IMR-90 (cell line): Measurements from ENCODE around the gene SYNRG. TPM values are rescaled to one million over a fixed set of nuclear protein-coding genes. Genes with fewer than 3 reads are reported as not detected.

ENCODE experiments used
- ATAC-seq: fragments of 200-7000 bp; cut with Tn5 transposase; 2 replicates; pipeline ENCODE4 v1.9.1; 2020; ENCODE audit warnings: low read depth, mild to moderate bottlenecking, moderate library complexity
- Bru-seq: library from RNA; stranded (reverse); fragments of 400-500 nt; gene quantifications from one replicate; lab custom pipeline; 2021; lab: Mats Ljungman, UMichigan
- BruChase-seq, 2 experiments: library from RNA; stranded (reverse); fragments of 400-500 nt; gene quantifications; one replicate each; lab custom pipeline; 2021; lab: Mats Ljungman, UMichigan
- BruUV-seq: library from RNA; stranded (reverse); fragments of 400-500 nt; replicated peaks from 2 replicates; lab custom pipeline; 2021; lab: Mats Ljungman, UMichigan
- CTCF ChIA-PET: fragments of 300-600 bp; formaldehyde crosslinking; extraction: SDS; loops from one replicate; lab custom pipeline; 2021; ENCODE audit warnings: antibody characterized with exemption; lab: Yijun Ruan, JAX
- POLR2A ChIA-PET: fragments of 300-600 bp; sonication (Branson Sonifier 250); formaldehyde crosslinking; loops from one replicate; lab custom pipeline; 2022; ENCODE audit warnings: antibody characterized with exemption; ENCODE audit not compliant: unreplicated experiment; lab: Charles Lee
- DNase-seq: peaks from one replicate; pipeline ENCODE4 v3.0.0; 2013
- H2AFZ ChIP-seq: replicated peaks from 2 replicates; pipeline ENCODE3; 2013; ENCODE audit warnings: low read length, mild to moderate bottlenecking; ENCODE audit not compliant: poor library complexity
- H2AK5ac ChIP-seq: 2 replicates; pipeline ENCODE4 v1.6.1; 2013; ENCODE audit warnings: low read depth, low read length, inconsistent platforms
- H2AK9ac ChIP-seq: replicated peaks from 2 replicates; pipeline ENCODE3; 2013; ENCODE audit warnings: mild to moderate bottlenecking, low read depth, low read length, moderate library complexity; ENCODE audit not compliant: poor library complexity
- H2BK120ac ChIP-seq: 2 replicates; pipeline ENCODE4 v1.6.1; 2013; ENCODE audit warnings: low read depth, low read length, inconsistent platforms
- H2BK15ac ChIP-seq: 3 replicates; pipeline ENCODE4 v1.6.1; 2013; ENCODE audit warnings: low read depth, low read length, inconsistent platforms
- H2BK20ac ChIP-seq: 2 replicates; pipeline ENCODE4 v1.6.1; 2013; ENCODE audit warnings: low read depth, mild to moderate bottlenecking, inconsistent platforms, low read length, moderate library complexity
- H2BK5ac ChIP-seq: 2 replicates; pipeline ENCODE4 v1.6.1; 2013; ENCODE audit warnings: mild to moderate bottlenecking, low read depth, low read length, inconsistent platforms; ENCODE audit not compliant: poor library complexity, severe bottlenecking
- H3K14ac ChIP-seq: replicated peaks from 2 replicates; pipeline ENCODE4 v1.6.1; 2013; ENCODE audit warnings: low read depth, low read length, inconsistent platforms
- H3K18ac ChIP-seq: 2 replicates; pipeline ENCODE4 v1.6.1; 2013; ENCODE audit warnings: low read depth, low read length, control low read depth
- H3K23ac ChIP-seq: 2 replicates; pipeline ENCODE4 v1.6.1; 2013; ENCODE audit warnings: low read depth, low read length, inconsistent platforms
- H3K27ac ChIP-seq: 2 replicates; pipeline ENCODE4 v1.5.1; 2013; ENCODE audit warnings: mild to moderate bottlenecking, control low read depth, low read length; ENCODE audit not compliant: insufficient read depth
- H3K27me3 ChIP-seq: 2 replicates; pipeline ENCODE4 v1.6.1; 2013; ENCODE audit warnings: low read length; ENCODE audit not compliant: control insufficient read depth, insufficient read depth
- H3K36me3 ChIP-seq: 2 replicates; pipeline ENCODE4 v1.6.1; 2013; ENCODE audit warnings: low read length, mixed read lengths; ENCODE audit not compliant: control insufficient read depth, insufficient read depth
- H3K4ac ChIP-seq: 2 replicates; pipeline ENCODE4 v1.6.1; 2013; ENCODE audit warnings: low read depth, low read length, inconsistent platforms
- H3K4me1 ChIP-seq: 2 replicates; pipeline ENCODE4 v1.6.1; 2013; ENCODE audit warnings: low read length, mixed read lengths; ENCODE audit not compliant: control insufficient read depth, insufficient read depth
- H3K4me2 ChIP-seq: 2 replicates; pipeline ENCODE4 v1.6.1; 2013; ENCODE audit warnings: low read depth, mild to moderate bottlenecking, control low read depth, low read length, moderate library complexity
- H3K4me3 ChIP-seq: 2 replicates; pipeline ENCODE4 v1.5.1; 2013; ENCODE audit warnings: low read depth, mild to moderate bottlenecking, control low read depth, low read length, moderate library complexity; ENCODE audit not compliant: insufficient read depth
- H3K56ac ChIP-seq: 2 replicates; pipeline ENCODE4 v1.6.1; 2013; ENCODE audit warnings: low read length, inconsistent platforms; ENCODE audit not compliant: insufficient read depth; ENCODE audit errors: extremely low read depth
- H3K79me1 ChIP-seq, 2 experiments: 2 replicates each; pipeline ENCODE4 v1.6.1; 2013; ENCODE audit warnings: low read length in 2 of 2, inconsistent platforms in 1 of 2, low read depth in 1 of 2
- H3K9ac ChIP-seq: 2 replicates; pipeline ENCODE4 v1.6.1; 2013; ENCODE audit warnings: low read depth, low read length, control low read depth
- H3K9me1 ChIP-seq: 2 replicates; pipeline ENCODE4 v1.6.1; 2013; ENCODE audit warnings: low read length, inconsistent platforms; ENCODE audit not compliant: insufficient read depth
- H3K9me3 ChIP-seq: 2 replicates; pipeline ENCODE4 v1.6.1; 2013; ENCODE audit warnings: low read length; ENCODE audit not compliant: control insufficient read depth, insufficient read depth
- H4K20me1 ChIP-seq: 2 replicates; pipeline ENCODE4 v1.6.1; 2013; ENCODE audit warnings: low read length, inconsistent platforms; ENCODE audit not compliant: insufficient read depth
- H4K5ac ChIP-seq: 2 replicates; pipeline ENCODE4 v1.6.1; 2013; ENCODE audit warnings: mild to moderate bottlenecking, low read depth, low read length, control low read depth
- H4K8ac ChIP-seq, 2 experiments: 2 replicates each; pipeline ENCODE4 v1.6.1; 2013; ENCODE audit warnings: low read depth in 2 of 2, low read length in 2 of 2, control low read depth in 1 of 2, inconsistent platforms in 1 of 2
- H4K91ac ChIP-seq: 2 replicates; pipeline ENCODE4 v1.6.1; 2013; ENCODE audit warnings: low read depth, low read length, inconsistent platforms; ENCODE audit not compliant: insufficient read depth
- BHLHE40 ChIP-seq: fragments of 150-350 bp; IDR thresholded peaks from 2 replicates; pipeline ENCODE4 v1.6.1; 2016; ENCODE audit warnings: mild to moderate bottlenecking, low read depth, low read length
- CEBPB ChIP-seq: IDR thresholded peaks from 2 replicates; pipeline ENCODE4 v1.6.1; 2012; ENCODE audit warnings: low read depth, low read length, improper control_type of control experiment
- CHD1 ChIP-seq: IDR thresholded peaks from 2 replicates; pipeline ENCODE4 v1.6.1; 2012; ENCODE audit warnings: low read depth, low read length, improper control_type of control experiment
- FOS ChIP-seq: fragments of 150-350 bp; IDR thresholded peaks from 2 replicates; pipeline ENCODE4 v1.6.1; 2016; ENCODE audit warnings: low read depth, low read length
- MAFK ChIP-seq: IDR thresholded peaks from 2 replicates; pipeline ENCODE4 v1.6.1; 2012; ENCODE audit warnings: low read depth, low read length, improper control_type of control experiment
- MAZ ChIP-seq: IDR thresholded peaks from 2 replicates; pipeline ENCODE4 v1.6.1; 2012; ENCODE audit warnings: low read depth, mild to moderate bottlenecking, low read length, improper control_type of control experiment, moderate library complexity, borderline replicate concordance
- POLR2A ChIP-seq: IDR thresholded peaks from 2 replicates; pipeline ENCODE4 v1.6.1; 2012; ENCODE audit warnings: mild to moderate bottlenecking, low read depth, low read length
- RAD21 ChIP-seq: IDR thresholded peaks from 2 replicates; pipeline ENCODE4 v1.6.1; 2012; ENCODE audit warnings: low read length, improper control_type of control experiment
- RCOR1 ChIP-seq: IDR thresholded peaks from 2 replicates; pipeline ENCODE4 v1.6.1; 2012; ENCODE audit warnings: mild to moderate bottlenecking, low read length, improper control_type of control experiment; ENCODE audit not compliant: insufficient replicate concordance
- RFX5 ChIP-seq: IDR thresholded peaks from 2 replicates; pipeline ENCODE4 v1.8.0; 2012; ENCODE audit warnings: low read depth, mild to moderate bottlenecking, low read length, moderate library complexity
- SMC3 ChIP-seq: fragments of 150-350 bp; IDR thresholded peaks from 2 replicates; pipeline ENCODE4 v1.6.1; 2016; ENCODE audit warnings: low read depth, mild to moderate bottlenecking, antibody characterized with exemption, low read length, moderate library complexity
- WGBS, 2 experiments: methylation state at CpG; one replicate each; pipeline versions ENCODE4 v1.1.5 to v1.1.7; 2013; ENCODE audit warnings: missing lambda C conversion rate in 2 of 2; ENCODE audit not compliant: insufficient read length in 1 of 2; ENCODE audit errors: extremely low coverage in 2 of 2; 5-methylcytosine and 5-hydroxymethylcytosine counted together
- dilution Hi-C: fragments of 300-500 bp; cut with HindIII; formaldehyde crosslinking; loops from one replicate; pipeline ENCODE4 v1.14.3; 2018; ENCODE audit warnings: low sequenced_read_pairs; ENCODE audit not compliant: unreplicated experiment
- in situ Hi-C: fragments of 300-500 bp; cut with MboI; formaldehyde crosslinking; loops from 3 replicates; pipeline ENCODE4 v1.14.3; 2019; ENCODE audit warnings: low sequenced_read_pairs, inconsistent platforms, mixed read lengths
- intact Hi-C: fragments of 100-400 bp; cut with micrococcal nuclease; formaldehyde crosslinking; loops from 2 replicates; pipeline ENCODE4 v1.10.0; 2022
- long read RNA-seq: library from polyadenylated mRNA; unstranded; transcript quantifications from one replicate; pipeline ENCODE4 v2.0.0, GENCODE V29; 2021; ENCODE audit not compliant: unreplicated experiment
- polyA plus RNA-seq, 3 experiments: library from polyadenylated mRNA; depleted of rRNA; stranded (reverse); fragments of >200 nt; gene quantifications; 2 replicates each; pipeline ENCODE4 v1.2.3, GENCODE V29; 2012; ENCODE audit warnings: low replicate concordance in 1 of 3
- total RNA-seq: library from RNA; depleted of rRNA; stranded (reverse); fragments of >200 nt; gene quantifications from 2 replicates; pipeline ENCODE4 v1.2.3, GENCODE V29; 2012; rRNA removed

The SYNRG gene, protein sequence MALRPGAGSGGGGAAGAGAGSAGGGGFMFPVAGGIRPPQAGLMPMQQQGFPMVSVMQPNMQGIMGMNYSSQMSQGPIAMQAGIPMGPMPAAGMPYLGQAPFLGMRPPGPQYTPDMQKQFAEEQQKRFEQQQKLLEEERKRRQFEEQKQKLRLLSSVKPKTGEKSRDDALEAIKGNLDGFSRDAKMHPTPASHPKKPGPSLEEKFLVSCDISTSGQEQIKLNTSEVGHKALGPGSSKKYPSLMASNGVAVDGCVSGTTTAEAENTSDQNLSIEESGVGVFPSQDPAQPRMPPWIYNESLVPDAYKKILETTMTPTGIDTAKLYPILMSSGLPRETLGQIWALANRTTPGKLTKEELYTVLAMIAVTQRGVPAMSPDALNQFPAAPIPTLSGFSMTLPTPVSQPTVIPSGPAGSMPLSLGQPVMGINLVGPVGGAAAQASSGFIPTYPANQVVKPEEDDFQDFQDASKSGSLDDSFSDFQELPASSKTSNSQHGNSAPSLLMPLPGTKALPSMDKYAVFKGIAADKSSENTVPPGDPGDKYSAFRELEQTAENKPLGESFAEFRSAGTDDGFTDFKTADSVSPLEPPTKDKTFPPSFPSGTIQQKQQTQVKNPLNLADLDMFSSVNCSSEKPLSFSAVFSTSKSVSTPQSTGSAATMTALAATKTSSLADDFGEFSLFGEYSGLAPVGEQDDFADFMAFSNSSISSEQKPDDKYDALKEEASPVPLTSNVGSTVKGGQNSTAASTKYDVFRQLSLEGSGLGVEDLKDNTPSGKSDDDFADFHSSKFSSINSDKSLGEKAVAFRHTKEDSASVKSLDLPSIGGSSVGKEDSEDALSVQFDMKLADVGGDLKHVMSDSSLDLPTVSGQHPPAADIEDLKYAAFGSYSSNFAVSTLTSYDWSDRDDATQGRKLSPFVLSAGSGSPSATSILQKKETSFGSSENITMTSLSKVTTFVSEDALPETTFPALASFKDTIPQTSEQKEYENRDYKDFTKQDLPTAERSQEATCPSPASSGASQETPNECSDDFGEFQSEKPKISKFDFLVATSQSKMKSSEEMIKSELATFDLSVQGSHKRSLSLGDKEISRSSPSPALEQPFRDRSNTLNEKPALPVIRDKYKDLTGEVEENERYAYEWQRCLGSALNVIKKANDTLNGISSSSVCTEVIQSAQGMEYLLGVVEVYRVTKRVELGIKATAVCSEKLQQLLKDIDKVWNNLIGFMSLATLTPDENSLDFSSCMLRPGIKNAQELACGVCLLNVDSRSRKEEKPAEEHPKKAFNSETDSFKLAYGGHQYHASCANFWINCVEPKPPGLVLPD (N-terminal part only)
- total RNA-seq (11.4 and 11.7 TPM in 2 replicates), polyA plus RNA-seq (2012; rRNA removed) (12.1 and 15.2 TPM in 2 replicates), Bru-seq, nascent RNA (percentile 84 among the genes with signal in this experiment), BruChase-seq, experiment 1, labeled RNA remaining after a 6-hour chase (percentile 85 among the genes with signal in this experiment), BruChase-seq, experiment 2, labeled RNA remaining after a 2-hour chase (percentile 82 among the genes with signal in this experiment)
- 5.6 and 7.1 TPM in 2 replicates for polyA plus RNA-seq (2012; cell fraction: cytosol; rRNA removed)
- 7.5 and 21.0 TPM in 2 replicates for polyA plus RNA-seq (2012; cell fraction: nucleus; rRNA removed; ENCODE audit: low replicate concordance)
- long read RNA-seq, partial matches to known transcripts: 5 of 20 reads
- long read RNA-seq, other reads (novel, unspliced or antisense): 15 of 20 reads

DNA sequence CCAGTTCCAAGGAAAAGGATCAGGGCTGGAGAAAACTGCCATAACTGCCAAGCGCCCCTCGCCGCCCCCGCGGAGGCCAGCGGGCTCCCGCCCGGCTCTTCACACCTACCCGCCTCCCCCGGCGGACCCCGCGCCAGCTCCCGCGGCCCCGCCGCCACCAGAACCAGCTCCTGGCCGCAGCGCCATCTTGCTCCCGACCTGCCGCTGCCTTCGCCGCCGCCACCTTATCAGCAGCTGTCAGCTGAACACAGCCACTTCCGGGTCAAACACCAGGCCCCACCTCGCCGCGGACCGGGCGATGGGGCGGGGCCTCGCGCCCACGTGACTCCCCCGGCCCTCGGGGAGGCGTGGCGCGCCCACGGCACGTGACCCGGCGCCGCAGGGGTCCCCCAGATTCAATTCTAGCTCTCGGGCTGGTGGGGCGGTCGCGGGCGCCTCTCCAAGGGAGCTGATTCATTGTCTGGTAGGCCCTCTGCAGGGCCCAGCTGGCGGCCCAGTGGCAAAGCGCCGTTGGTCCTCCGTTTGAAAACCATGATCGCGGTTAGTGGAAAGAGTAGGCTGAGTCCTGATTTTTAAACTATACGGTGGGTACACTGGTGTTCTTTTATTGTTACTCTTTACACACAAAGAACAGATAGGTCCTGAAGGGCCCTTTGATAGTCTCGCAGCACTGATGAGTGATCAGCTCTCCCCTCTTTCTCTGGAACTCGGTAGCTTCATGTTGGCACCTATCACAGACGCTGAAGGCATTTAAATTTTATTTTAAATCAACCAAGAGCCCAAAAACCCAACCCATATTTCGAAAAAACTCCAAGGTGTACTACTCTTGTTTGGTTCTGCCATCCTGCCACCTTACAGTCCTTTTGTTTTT is at the start of gene SYNRG:
SYNRG (minus strand) TSS at position 249 of the 871 bp plus-strand sequence; CDS start at position 186, 63 bp downstream.
- H2AK5ac ChIP-seq: peak within 1 kb of the TSS; percentile 35
- 0% methylated on average over 28 of the region's 60 CpGs; no CpG with 5 or more reads in 1 of the 2 experiments for WGBS, 2 experiments
- peaks cover 8 to 33% of the 10 kb centered on the region in 2 experiments for H3K79me1 ChIP-seq
- dilution Hi-C loops: no loop called here
- ATAC-seq (peak; percentile 88), DNase-seq (peak; percentile 94)
- intact Hi-C loops: loop anchor here (10.0 kb wide), 1 partner anchor 235 kb away; the partner anchor contains the start of gene C17orf78
- peak within 1 kb of the TSS; percentile 93 for H2BK5ac ChIP-seq
- peak within 1 kb of the TSS; percentile 85 for H2AFZ ChIP-seq
- H4K91ac ChIP-seq: peak within 1 kb of the TSS; percentile 71
- peak within 1 kb of the TSS; percentile 98 for H3K4me2 ChIP-seq
- H3K36me3 ChIP-seq: peaks cover 4% of the 10 kb centered on the region
- H3K18ac ChIP-seq: peak within 1 kb of the TSS; percentile 83
- peak within 1 kb of the TSS; percentile 83 for H2BK120ac ChIP-seq
- in situ Hi-C loops: no loop called here
- H4K5ac ChIP-seq: peak within 1 kb of the TSS; percentile 72
- H4K8ac ChIP-seq: peak within 1 kb of the TSS; percentile 75 to 94
- H4K20me1 ChIP-seq: peaks cover 12% of the 10 kb centered on the region; the same call in 1 of the 2 replicates
- peak within 1 kb of the TSS; percentile 90 for H3K27ac ChIP-seq
- TSS peak; percentile 81 for BruUV-seq
- peak within 1 kb of the TSS; percentile 98 for H3K14ac ChIP-seq
- H3K9me1 ChIP-seq: peaks cover 6% of the 10 kb centered on the region
- H3K23ac ChIP-seq: peak within 1 kb of the TSS; percentile 99
- peaks cover 6% of the 10 kb centered on the region for H3K4me1 ChIP-seq
- no peaks in the 10 kb centered on the region for H3K27me3 ChIP-seq
- H3K56ac ChIP-seq: peak within 1 kb of the TSS; percentile 99
- H2BK20ac ChIP-seq: peak within 1 kb of the TSS; percentile 57; the same call in 1 of the 2 replicates
- no peaks in the 10 kb centered on the region for H3K9me3 ChIP-seq
- peak within 1 kb of the TSS; percentile 92 for H3K4ac ChIP-seq
- peak within 1 kb of the TSS; percentile 90 for H2AK9ac ChIP-seq
- ChIA-PET POLR2A (no interaction called here), CTCF (interaction anchor here (0.6 to 1.7 kb wide), 6 partner anchors 10 to 331 kb away, joined by 3 to 5 read pairs (median 4); no protein-coding TSS in a partner anchor)
- peak within 1 kb of the TSS; percentile 91 for H3K9ac ChIP-seq
- H2BK15ac ChIP-seq: peak within 1 kb of the TSS; percentile 75; the same call in 2 of the 3 replicates
- H3K4me3 ChIP-seq: peak within 1 kb of the TSS; percentile 89
- TF ChIP-seq MAZ: peak; percentile 90
- TF ChIP-seq FOS: peak; percentile 92
- TF ChIP-seq CHD1: no peak
- no peak for TF ChIP-seq MAFK
- TF ChIP-seq RAD21: peak; percentile 27; the same call in 1 of the 2 replicates
- TF ChIP-seq RFX5: no peak
- TF ChIP-seq SMC3: no peak
- peak; percentile 10 for TF ChIP-seq RCOR1
- peak; percentile 74 for TF ChIP-seq POLR2A
- TF ChIP-seq BHLHE40: peak; percentile 99
- TF ChIP-seq CEBPB: no peak
